Neuron (in vitro differentiated cells): ENCODE results near the gene FUT7.
A peak's percentile ranks its signal among the peaks of the same experiment; 100 is the strongest.

ENCODE experiments used
- H2AFZ ChIP-seq: one replicate; pipeline ENCODE4 v1.6.1; 2013; ENCODE audit warnings: low read depth, mild to moderate bottlenecking, inconsistent platforms, low read length, moderate library complexity
- H3K27me3 ChIP-seq: one replicate; pipeline ENCODE4 v1.6.1; 2013; ENCODE audit warnings: low read length; ENCODE audit not compliant: insufficient read depth
- H3K36me3 ChIP-seq: one replicate; pipeline ENCODE4 v1.6.1; 2013; ENCODE audit warnings: low read length; ENCODE audit not compliant: insufficient read depth
- H3K4me1 ChIP-seq: one replicate; pipeline ENCODE4 v1.6.1; 2013; ENCODE audit warnings: low read length; ENCODE audit not compliant: insufficient read depth
- H3K4me3 ChIP-seq: 2 replicates; pipeline ENCODE4 v1.5.1; 2013; ENCODE audit warnings: mild to moderate bottlenecking, low read length, moderate library complexity
- H3K9me3 ChIP-seq: one replicate; pipeline ENCODE4 v1.6.1; 2013; ENCODE audit warnings: low read length

FUT7 gene

GRCh38 chr9:136996361-136997292, 35.3 kb downstream of the FUT7 start, which contains the start of gene CLIC3:
CLIC3 (minus strand) TSS chr9:136996568; CDS start chr9:136996543, 25 bp downstream.
- H3K4me3 ChIP-seq: no peak within 1 kb of the TSS

GRCh38 chr9:136995772-136996311, 36.0 kb downstream of the FUT7 start:
- Histone ChIP-seq H3K4me1 (peaks cover 7% of the 10 kb centered on the region), H3K36me3 (peaks cover 12% of the 10 kb centered on the region), H2AFZ (no peak overlapping the region), H3K4me3 (no peak overlapping the region), H3K27me3 (no peaks in the 10 kb centered on the region), H3K9me3 (no peaks in the 10 kb centered on the region)

More at GRCh38 chr9:136996361-136997292, 35.3 kb downstream of the FUT7 start, which contains the start of gene CLIC3:
- peaks cover 7% of the 10 kb centered on the region for H3K4me1 ChIP-seq
- peaks cover 12% of the 10 kb centered on the region for H3K36me3 ChIP-seq
- H2AFZ ChIP-seq: no peak within 1 kb of the TSS
- no peaks in the 10 kb centered on the region for H3K27me3 ChIP-seq
- no peaks in the 10 kb centered on the region for H3K9me3 ChIP-seq

GRCh38 chr9:136995362-136995761, 36.5 kb downstream of the FUT7 start:
- H3K4me3 ChIP-seq: no peak overlapping the region
- H3K9me3 ChIP-seq: no peaks in the 10 kb centered on the region
- peaks cover 7% of the 10 kb centered on the region for H3K4me1 ChIP-seq
- H3K27me3 ChIP-seq: no peaks in the 10 kb centered on the region
- no peak overlapping the region for H2AFZ ChIP-seq
- H3K36me3 ChIP-seq: peaks cover 12% of the 10 kb centered on the region

DNA sequence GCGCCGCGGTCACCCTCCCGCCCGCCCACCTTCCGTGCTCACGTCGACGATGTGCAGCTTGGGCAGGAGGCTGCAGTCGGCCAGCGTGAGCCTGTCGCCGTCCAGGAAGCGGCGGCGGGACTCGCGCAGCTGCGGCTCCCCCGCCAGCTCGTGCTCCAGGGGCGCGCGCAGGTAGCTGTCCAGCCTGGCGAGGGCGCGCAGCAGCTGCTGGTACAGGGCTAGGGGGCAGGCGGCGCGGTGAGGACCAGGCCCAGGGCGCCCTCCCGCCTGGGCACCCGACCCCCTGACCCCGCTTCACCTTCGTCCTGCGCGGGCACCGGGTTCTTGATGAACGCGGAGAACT, 37.0 kb downstream of the FUT7 start:
- Histone ChIP-seq H3K4me3 (no peak overlapping the region), H3K9me3 (no peaks in the 10 kb centered on the region), H3K36me3 (peaks cover 12% of the 10 kb centered on the region), H3K4me1 (peaks cover 8% of the 10 kb centered on the region), H2AFZ (no peak overlapping the region), H3K27me3 (no peaks in the 10 kb centered on the region)

GRCh38 chr9:136994180-136994887, 37.6 kb downstream of the FUT7 start:
- Histone ChIP-seq H3K4me1 (peaks cover 12% of the 10 kb centered on the region), H2AFZ (no peak overlapping the region), H3K36me3 (peaks cover 12% of the 10 kb centered on the region), H3K9me3 (no peaks in the 10 kb centered on the region), H3K27me3 (no peaks in the 10 kb centered on the region), H3K4me3 (no peak overlapping the region)

DNA sequence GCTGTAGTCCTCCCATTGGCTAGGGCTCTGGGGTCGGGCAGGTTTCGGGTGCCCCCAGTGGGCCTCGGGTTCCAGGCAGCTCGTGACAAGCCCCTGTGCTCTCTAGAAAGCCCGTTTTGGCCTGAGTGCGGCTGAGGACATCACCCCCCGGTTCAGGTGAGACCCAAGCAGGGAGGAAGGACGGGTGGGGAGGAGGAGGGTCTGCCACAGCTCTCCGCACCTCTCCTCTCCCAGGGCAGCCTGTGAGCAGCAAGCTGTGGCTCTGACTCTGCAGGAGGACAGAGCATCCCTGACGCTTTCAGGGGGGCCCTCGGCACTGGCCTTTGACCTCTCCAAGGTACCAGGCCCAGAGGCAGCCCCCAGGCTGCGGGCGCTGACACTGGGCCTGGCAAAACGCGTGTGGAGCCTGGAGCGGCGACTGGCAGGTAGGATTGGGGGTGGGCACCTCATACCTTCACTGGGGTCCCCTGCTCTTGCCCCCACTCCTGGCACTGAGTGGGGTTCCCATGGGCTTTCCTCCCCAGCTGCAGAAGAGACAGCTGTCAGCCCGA, 39.0 kb downstream of the FUT7 start:
- Histone ChIP-seq H3K4me3 (peak overlapping the region; percentile 67), H3K9me3 (no peaks in the 10 kb centered on the region), H3K36me3 (peaks cover 12% of the 10 kb centered on the region), H2AFZ (no peak overlapping the region), H3K27me3 (no peaks in the 10 kb centered on the region), H3K4me1 (peaks cover 12% of the 10 kb centered on the region)

DNA sequence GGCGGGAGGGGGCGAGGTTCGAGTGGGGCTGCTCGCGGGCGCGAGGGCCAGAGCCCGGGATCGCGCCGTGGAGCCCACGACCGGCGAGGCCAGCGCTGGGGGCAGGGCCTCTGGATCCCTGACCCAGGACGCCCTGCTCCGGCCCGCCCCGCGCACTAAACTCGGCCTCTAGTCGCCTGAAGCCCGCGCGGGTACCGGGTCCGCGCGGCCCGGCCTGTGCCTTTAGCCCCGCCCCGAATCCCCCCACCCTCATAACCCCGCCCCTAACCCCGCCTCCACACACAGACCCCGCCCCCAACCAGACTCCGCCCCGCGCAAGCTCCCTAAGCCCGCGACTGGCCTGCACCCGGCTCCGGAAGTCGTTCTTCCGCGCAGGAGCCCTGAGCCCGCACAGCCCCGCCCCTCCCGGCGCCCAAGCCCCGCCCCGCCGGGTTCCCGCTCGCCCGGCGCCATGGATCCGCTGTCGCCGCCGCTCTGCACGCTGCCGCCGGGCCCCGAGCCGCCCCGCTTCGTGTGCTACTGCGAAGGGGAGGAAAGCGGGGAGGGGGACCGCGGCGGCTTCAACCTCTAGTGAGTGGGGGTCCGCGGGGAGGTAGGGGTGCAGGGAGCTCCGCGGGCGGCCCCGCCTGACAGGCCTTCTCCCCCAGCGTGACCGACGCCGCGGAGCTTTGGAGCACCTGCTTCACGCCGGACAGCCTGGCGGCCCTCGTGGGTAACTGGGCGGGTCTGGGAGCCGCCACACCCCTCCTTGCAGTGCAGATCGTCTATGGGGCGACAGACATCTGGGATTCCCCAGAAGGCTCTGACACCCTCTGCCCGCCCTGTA, 39.7 kb downstream of the FUT7 start, which contains the start of gene PAXX:
Gene PAXX (plus strand): TSS at position 430 of the 826 bp plus-strand sequence. CDS start 22 bp downstream, at position 452.
- H3K27me3 ChIP-seq: no peaks in the 10 kb centered on the region
- H3K36me3 ChIP-seq: peaks cover 12% of the 10 kb centered on the region
- peak within 1 kb of the TSS; percentile 42 for H2AFZ ChIP-seq
- peaks cover 12% of the 10 kb centered on the region for H3K4me1 ChIP-seq
- H3K4me3 ChIP-seq: peak within 1 kb of the TSS; percentile 67
- H3K9me3 ChIP-seq: no peaks in the 10 kb centered on the region

DNA sequence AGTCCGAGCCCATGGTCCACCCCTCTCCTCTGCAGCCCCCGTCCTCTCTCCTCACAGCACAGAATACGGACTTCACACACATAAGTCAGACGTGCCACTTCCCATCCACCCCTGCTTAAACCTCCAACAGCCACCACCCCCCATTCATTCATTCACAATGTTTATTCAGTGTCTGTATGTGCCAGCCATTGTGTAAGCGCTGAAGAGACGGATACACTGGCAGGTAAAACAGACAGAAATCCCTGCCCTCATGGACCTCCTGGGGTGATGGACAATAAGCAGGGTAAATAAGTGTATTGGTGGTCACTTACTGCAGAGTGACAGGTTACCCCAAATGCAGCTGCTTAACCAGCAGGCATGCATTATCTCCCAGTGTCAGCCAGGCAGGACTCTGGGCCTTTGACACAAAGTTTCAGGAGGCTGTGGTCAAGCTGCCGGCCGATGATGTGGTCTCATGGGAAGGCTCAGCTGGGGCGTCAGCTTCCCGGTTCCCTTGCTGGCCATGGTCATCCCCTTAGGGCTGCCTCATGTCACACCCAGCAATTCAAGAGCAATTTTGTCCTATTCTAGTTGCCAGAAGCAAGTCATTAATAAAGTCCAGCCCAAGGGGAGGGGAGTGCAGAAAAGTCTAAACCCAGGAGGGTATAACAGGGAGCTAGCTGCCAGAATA, 41.5 kb downstream of the FUT7 start:
- H3K36me3 ChIP-seq: peaks cover 12% of the 10 kb centered on the region
- no peak overlapping the region for H2AFZ ChIP-seq
- H3K27me3 ChIP-seq: no peaks in the 10 kb centered on the region
- no peaks in the 10 kb centered on the region for H3K9me3 ChIP-seq
- H3K4me3 ChIP-seq: no peak overlapping the region
- peaks cover 12% of the 10 kb centered on the region for H3K4me1 ChIP-seq

GRCh38 chr9:136988872-136989271, 43.0 kb downstream of the FUT7 start:
- Histone ChIP-seq H3K4me1 (peaks cover 12% of the 10 kb centered on the region), H3K27me3 (peaks cover 4% of the 10 kb centered on the region), H3K36me3 (peaks cover 6% of the 10 kb centered on the region), H3K9me3 (no peaks in the 10 kb centered on the region), H3K4me3 (no peak overlapping the region), H2AFZ (no peak overlapping the region)

- no peak overlapping the region for H2AFZ ChIP-seq
- no peaks in the 10 kb centered on the region for H3K9me3 ChIP-seq
- no peaks in the 10 kb centered on the region for H3K36me3 ChIP-seq
- H3K4me3 ChIP-seq: no peak overlapping the region
- H3K4me1 ChIP-seq: peaks cover 5% of the 10 kb centered on the region
- H3K27me3 ChIP-seq: peaks cover 24% of the 10 kb centered on the region
These were observed 46.0 kb downstream of the FUT7 start for GRCh38 chr9:136985853-136986252.

DNA sequence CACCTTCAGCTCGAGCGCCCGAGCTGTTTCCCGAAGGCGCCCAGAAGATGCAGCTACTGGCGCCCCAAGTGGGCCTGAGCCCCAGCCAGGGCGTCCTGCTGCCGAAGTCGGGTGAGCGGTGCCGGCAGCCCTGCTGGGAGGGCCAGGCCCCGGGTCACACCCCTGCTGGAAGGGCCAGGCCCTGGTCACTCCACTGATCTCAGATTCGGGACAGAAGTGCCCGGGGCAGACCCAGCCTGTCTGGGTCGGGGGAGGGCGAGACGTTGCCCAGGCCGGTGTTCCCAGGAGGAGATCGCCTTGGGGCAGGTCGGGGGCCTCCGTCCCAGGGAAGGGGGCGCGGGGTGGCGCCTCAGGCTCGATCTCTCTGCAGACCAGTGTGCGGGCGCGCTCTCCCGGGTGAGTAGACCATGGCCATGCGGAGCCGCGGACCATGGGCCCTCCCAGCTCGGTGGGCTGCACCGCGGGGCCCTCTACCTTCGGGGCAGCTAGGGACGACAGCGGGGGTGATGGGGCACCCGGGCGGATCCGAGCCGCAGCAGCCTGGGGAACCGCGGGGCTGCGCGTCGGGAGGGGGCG, 46.8 kb downstream of the FUT7 start:
- Histone ChIP-seq H3K27me3 (peaks cover 24% of the 10 kb centered on the region), H3K36me3 (no peaks in the 10 kb centered on the region), H3K4me3 (no peak overlapping the region), H3K9me3 (no peaks in the 10 kb centered on the region), H3K4me1 (peaks cover 5% of the 10 kb centered on the region), H2AFZ (no peak overlapping the region)
